H1 (cell line): ENCODE results near the gene CD300LB.

Source experiments
- ATF2 ChIP-seq: IDR thresholded peaks from 2 replicates; pipeline ENCODE4 v1.6.1; 2012; ENCODE audit warnings: low read length, inconsistent platforms
- CBX8 ChIP-seq: fragments of 300-800, 300-1000 bp; sonication (generic); IDR thresholded peaks from 2 replicates; pipeline ENCODE4 v1.7.1; 2016; ENCODE audit warnings: low read depth, low read length, borderline replicate concordance
- CEBPB ChIP-seq: IDR thresholded peaks from 2 replicates; pipeline ENCODE4 v1.6.1; 2012; ENCODE audit warnings: low read depth, low read length
- CTCF ChIP-seq, 3 experiments: IDR thresholded peaks; 1 replicate in 2 of 3; 2 replicates in 1 of 3; pipeline versions ENCODE4 v1.5.1 to v1.6.1; 2011; ENCODE audit warnings: low read length in 3 of 3, mild to moderate bottlenecking in 3 of 3, inconsistent platforms in 2 of 3, low read depth in 1 of 3, moderate library complexity in 1 of 3; ENCODE audit not compliant: insufficient read depth in 1 of 3; ENCODE audit errors: control extremely low read depth in 1 of 3
- GABPA ChIP-seq: IDR thresholded peaks from 2 replicates; pipeline ENCODE4 v1.6.1; 2011; ENCODE audit warnings: mild to moderate bottlenecking, low read length, moderate library complexity, borderline replicate concordance; ENCODE audit not compliant: insufficient read depth
- JUN ChIP-seq: IDR thresholded peaks from 2 replicates; pipeline ENCODE4 v1.6.1; 2011; ENCODE audit warnings: low read depth, mild to moderate bottlenecking, improper control_type of control experiment, low read length
- NRF1 ChIP-seq: IDR thresholded peaks from 2 replicates; pipeline ENCODE4 v1.6.1; 2011; ENCODE audit warnings: mild to moderate bottlenecking, low read depth, low read length, improper control_type of control experiment
- RBBP5 ChIP-seq: IDR thresholded peaks from 2 replicates; pipeline ENCODE4 v1.7.1; 2012; ENCODE audit warnings: low read depth, mild to moderate bottlenecking, inconsistent platforms, low read length, moderate library complexity, borderline replicate concordance
- RFX5 ChIP-seq: IDR thresholded peaks from 2 replicates; pipeline ENCODE4 v1.6.1; 2011; ENCODE audit warnings: low read depth, low read length, improper control_type of control experiment, borderline replicate concordance
- RNF2 ChIP-seq: fragments of 200-900, 300-1000 bp; sonication (generic); IDR thresholded peaks from 2 replicates; pipeline ENCODE4 v1.7.1; 2016; ENCODE audit warnings: borderline replicate concordance, low read depth, mild to moderate bottlenecking, antibody characterized with exemption, low read length; ENCODE audit not compliant: poor library complexity, severe bottlenecking; ENCODE audit errors: missing control alignments
- SIN3A ChIP-seq, 2 experiments: IDR thresholded peaks in 1 of 2; conservative IDR thresholded peaks in 1 of 2; 2 replicates each; pipeline ENCODE4 v1.6.1; 2011 to 2012; ENCODE audit warnings: low read length in 2 of 2, improper control_type of control experiment in 1 of 2, low read depth in 1 of 2, mild to moderate bottlenecking in 1 of 2
- SIX5 ChIP-seq: IDR thresholded peaks from 2 replicates; pipeline ENCODE4 v1.6.1; 2011; ENCODE audit warnings: mild to moderate bottlenecking, low read depth, low read length
- TAF1 ChIP-seq: IDR thresholded peaks from 2 replicates; pipeline ENCODE4 v1.6.1; 2011; ENCODE audit warnings: mild to moderate bottlenecking, low read depth, low read length
- TCF12 ChIP-seq: IDR thresholded peaks from 2 replicates; pipeline ENCODE4 v1.6.1; 2011; ENCODE audit warnings: low read depth, mild to moderate bottlenecking, low read length

GRCh38 chr17:74490716-74491115 is 40.6 kb downstream of the CD300LB start:
- no peak for TF ChIP-seq CTCF (IDR thresholded peaks at IDR 0.05; ENCODE audit: control extremely low read depth in 1 of 3, insufficient read depth in 1 of 3, low read depth in 1 of 3, low read length in 3 of 3)
- no peak for TF ChIP-seq SIX5
- TF ChIP-seq NRF1 = no peak
- TF ChIP-seq GABPA = no peak
- TF ChIP-seq JUN = no peak
- no peak for TF ChIP-seq RBBP5
- TF ChIP-seq TCF12 = no peak
- no peak for TF ChIP-seq RNF2
- no peak for TF ChIP-seq CEBPB
- TF ChIP-seq CBX8 = no peak
- TF ChIP-seq ATF2 = no peak
- TF ChIP-seq SIN3A (conservative IDR thresholded peaks at IDR 0.05 in 1 of 2, IDR thresholded peaks at IDR 0.05 in 1 of 2; ENCODE audit: low read depth in 1 of 2, low read length in 2 of 2) = no peak
- no peak for TF ChIP-seq TAF1
- no peak for TF ChIP-seq RFX5
